Adipocyte (in vitro differentiated cells): ENCODE measurements around the gene HLF.

ENCODE experiments used
- DNase-seq: peaks from one replicate; pipeline ENCODE4 v3.0.0-alpha.2; 2015; ENCODE audit warnings: low read depth
- H3K27me3 ChIP-seq: replicated peaks from 2 replicates; pipeline ENCODE4 v1.7.0; 2013; ENCODE audit warnings: mild to moderate bottlenecking, low read length, moderate library complexity; ENCODE audit not compliant: control insufficient read depth, insufficient read depth
- H3K36me3 ChIP-seq: 2 replicates; pipeline ENCODE4 v1.7.0; 2013; ENCODE audit warnings: low read length, mild to moderate bottlenecking, moderate library complexity; ENCODE audit not compliant: control insufficient read depth, insufficient read depth, severe bottlenecking
- H3K4me1 ChIP-seq: 2 replicates; pipeline ENCODE4 v1.7.0; 2013; ENCODE audit warnings: mild to moderate bottlenecking, low read length, moderate library complexity; ENCODE audit not compliant: control insufficient read depth, insufficient read depth
- H3K4me3 ChIP-seq: 2 replicates; pipeline ENCODE4 v1.7.0; 2013; ENCODE audit warnings: mild to moderate bottlenecking, low read length, moderate library complexity
- H3K9ac ChIP-seq: 2 replicates; pipeline ENCODE4 v1.7.0; 2013; ENCODE audit warnings: mild to moderate bottlenecking, low read length, moderate library complexity
- H3K9me3 ChIP-seq: 2 replicates; pipeline ENCODE4 v1.7.0; 2013; ENCODE audit warnings: mild to moderate bottlenecking, low read length, moderate library complexity; ENCODE audit not compliant: control insufficient read depth

The HLF gene

DNA sequence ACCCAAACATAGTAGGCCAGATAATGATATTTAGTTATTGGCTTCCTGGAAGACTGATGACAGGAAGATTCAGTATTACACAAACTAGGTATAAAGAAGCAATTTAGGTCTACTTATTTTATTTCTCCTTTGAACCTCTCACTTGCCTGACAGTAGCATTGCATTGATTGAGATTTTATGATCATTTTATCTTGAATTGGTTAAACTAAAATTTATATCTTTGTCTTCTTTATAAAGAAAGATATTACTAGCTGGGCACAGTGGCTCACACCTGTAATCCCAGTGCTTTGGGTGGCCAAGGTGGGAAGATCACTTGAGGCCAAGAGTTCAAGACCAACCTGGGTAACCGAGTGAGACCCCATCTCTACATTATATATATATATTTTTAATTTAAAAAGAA, 14.4 kb downstream of the HLF start:
- Histone ChIP-seq H3K4me3 (no peak overlapping the region), H3K9me3 (no peaks in the 10 kb centered on the region), H3K27me3 (no peaks in the 10 kb centered on the region), H3K4me1 (peaks cover 62% of the 10 kb centered on the region), H3K36me3 (no peaks in the 10 kb centered on the region), H3K9ac (no peak overlapping the region)
- DNase-seq: no peak

DNA sequence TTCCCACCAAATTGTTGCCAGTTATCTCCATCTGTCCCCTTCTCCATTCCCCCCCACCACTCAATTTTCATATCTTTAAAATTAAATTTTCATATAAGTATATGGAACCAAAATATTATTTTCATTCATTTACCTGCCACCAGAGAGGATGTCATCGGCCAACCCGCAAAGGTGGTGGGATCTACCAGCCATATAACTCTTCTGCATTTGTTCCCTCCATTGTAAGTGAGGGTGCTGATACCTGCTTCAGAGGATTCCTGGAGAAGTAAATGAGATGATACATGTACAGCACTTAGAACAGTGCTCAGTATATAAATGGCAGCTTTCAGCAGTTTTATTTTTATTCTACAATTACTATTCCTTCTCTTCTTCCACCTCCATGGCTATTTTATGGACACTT, 15.0 kb downstream of the HLF start:
- H3K9ac ChIP-seq: no peak overlapping the region

DNA sequence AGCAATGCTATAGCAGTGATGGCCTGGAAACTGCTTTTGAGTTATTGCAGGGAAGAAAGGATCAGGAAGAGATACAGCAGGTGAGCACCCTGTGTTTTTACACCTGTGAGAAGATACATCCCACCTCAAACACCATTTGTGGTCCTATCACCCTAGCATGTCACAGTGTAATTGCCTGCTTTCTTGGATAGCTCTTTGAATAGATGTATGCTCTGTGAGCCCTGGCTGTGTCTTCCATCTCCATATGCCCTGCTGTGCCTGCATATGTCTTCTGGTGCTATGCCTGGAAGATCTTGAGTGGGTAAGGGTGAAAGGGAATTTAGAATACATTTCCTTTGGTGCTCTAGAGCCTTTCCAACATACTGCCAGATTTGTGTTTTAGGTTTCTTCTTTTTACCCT, 15.5 kb downstream of the HLF start:
- Histone ChIP-seq H3K4me1 (peaks cover 66% of the 10 kb centered on the region), H3K27me3 (no peaks in the 10 kb centered on the region), H3K36me3 (no peaks in the 10 kb centered on the region), H3K9ac (no peak overlapping the region), H3K9me3 (no peaks in the 10 kb centered on the region), H3K4me3 (no peak overlapping the region)
- no peak for DNase-seq

More for the DNA sequence above, 15.0 kb downstream of the HLF start:
- no peaks in the 10 kb centered on the region for H3K9me3 ChIP-seq
- no peak for DNase-seq
- no peaks in the 10 kb centered on the region for H3K36me3 ChIP-seq
- H3K4me3 ChIP-seq: no peak overlapping the region
- H3K4me1 ChIP-seq: peaks cover 62% of the 10 kb centered on the region
- no peaks in the 10 kb centered on the region for H3K27me3 ChIP-seq

DNA sequence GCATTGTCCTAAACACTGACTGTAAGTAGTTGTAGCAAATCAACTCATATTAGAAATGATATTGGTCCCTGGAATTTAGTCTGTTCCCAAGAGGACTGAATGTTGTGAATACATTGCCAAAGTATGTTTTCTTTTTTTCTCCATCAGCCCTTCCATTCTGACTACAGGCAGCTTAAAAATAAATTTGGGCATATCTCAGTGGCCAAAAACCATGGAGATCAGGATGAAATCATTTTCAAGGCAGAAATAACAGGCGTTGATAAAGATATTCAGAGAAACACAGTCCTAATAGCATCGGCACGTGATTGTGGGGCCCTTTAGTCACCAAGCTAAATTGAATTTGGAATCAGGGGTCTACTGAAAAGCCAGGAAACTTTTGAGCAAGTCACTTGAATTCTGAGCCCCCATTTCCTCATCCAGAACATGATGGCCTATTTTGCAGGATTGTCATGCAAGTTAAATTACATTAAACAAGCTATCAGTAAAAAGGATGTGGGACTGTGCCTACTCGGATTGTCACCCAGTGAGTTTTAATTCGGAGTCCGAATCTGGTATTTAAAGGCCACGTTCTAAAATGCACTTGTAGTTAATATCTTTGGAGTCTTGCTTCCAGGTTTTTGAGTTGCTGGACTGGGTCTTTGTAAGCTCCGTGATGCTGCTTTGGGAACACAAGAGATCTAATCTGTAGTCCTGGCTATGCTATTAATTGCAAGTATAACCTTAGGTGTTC, 17.1 kb downstream of the HLF start:
- no peaks in the 10 kb centered on the region for H3K36me3 ChIP-seq
- DNase-seq: no peak
- H3K4me3 ChIP-seq: peak overlapping the region; percentile 2
- peaks cover 73% of the 10 kb centered on the region for H3K4me1 ChIP-seq
- peak overlapping the region; percentile 41 for H3K9ac ChIP-seq
- no peaks in the 10 kb centered on the region for H3K27me3 ChIP-seq
- H3K9me3 ChIP-seq: no peaks in the 10 kb centered on the region

DNA sequence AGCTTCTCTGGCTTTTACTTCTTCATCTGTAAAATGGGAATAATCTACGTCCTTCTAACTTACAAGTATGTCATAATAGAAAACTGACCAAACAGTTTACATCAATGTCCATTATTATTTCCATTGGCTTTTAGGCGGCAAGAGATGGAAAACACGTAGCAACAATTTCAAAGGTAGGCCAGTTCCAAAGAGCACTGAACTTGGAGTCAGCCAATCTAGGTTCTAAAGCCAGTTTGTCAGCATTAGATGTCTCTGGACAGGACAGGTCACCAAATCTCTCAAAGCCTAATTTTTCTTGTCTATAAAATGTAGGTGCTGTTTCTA, 17.6 kb downstream of the HLF start:
- Histone ChIP-seq H3K9ac (no peak overlapping the region), H3K4me1 (peaks cover 73% of the 10 kb centered on the region), H3K4me3 (no peak overlapping the region), H3K36me3 (no peaks in the 10 kb centered on the region), H3K9me3 (no peaks in the 10 kb centered on the region), H3K27me3 (no peaks in the 10 kb centered on the region)
- no peak for DNase-seq

DNA sequence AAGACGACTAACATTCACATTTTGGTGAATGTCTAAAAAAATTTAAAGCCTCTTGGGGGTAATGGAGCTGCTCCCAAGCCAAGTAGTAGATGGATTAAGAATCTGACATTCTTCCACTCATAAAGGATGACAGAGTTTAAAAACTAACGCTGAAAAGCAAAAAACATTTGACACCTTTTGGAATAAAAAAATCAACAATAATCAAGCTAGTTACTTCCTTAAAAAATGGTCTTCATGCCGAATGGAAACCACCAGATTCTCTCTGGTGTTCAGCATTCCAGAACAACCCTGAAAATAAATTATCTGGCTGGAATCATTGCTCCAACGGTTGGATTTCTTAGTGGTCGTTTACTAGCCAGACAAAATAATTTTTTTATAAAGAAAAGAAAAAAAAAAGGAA, 18.0 kb downstream of the HLF start:
- no peaks in the 10 kb centered on the region for H3K27me3 ChIP-seq
- no peaks in the 10 kb centered on the region for H3K36me3 ChIP-seq
- no peaks in the 10 kb centered on the region for H3K9me3 ChIP-seq
- peaks cover 73% of the 10 kb centered on the region for H3K4me1 ChIP-seq
- no peak overlapping the region for H3K9ac ChIP-seq
- DNase-seq: no peak
- H3K4me3 ChIP-seq: no peak overlapping the region

DNA sequence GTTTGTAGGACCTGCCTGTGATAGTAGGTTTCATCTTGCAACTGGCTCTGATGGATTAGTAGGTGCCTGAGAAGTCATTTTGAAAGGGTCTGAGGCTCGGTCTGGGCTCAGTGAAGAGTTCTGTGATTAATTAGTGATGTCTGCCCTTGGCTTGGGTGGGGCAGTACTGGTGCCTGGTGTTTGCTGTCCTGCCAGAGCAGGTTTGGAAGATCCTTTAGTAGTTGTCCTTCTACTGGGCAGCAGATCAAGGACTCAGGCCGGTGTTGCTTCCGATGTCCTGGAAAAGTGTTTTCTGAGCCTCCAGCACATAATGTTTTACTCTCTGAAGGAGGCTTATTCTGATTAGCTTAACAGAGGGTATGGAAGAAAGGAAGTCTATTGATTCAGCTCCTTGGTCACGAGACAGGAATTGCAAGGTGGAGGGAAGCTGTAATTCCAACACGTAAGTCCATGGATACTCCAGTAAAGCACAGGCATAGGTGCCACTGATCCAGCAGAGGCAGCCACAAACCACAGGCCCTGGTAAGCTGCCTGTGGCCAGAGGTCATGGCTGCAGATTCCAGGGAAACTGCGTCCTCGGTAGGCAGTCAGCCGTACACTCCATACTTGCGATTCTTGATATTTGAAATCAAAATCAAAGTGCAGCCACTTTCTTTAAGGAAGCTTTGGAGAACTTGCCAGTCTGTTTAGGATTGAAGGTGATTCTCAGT, 18.7 kb downstream of the HLF start:
- Histone ChIP-seq H3K4me1 (peaks cover 67% of the 10 kb centered on the region), H3K4me3 (no peak overlapping the region), H3K36me3 (no peaks in the 10 kb centered on the region), H3K27me3 (no peaks in the 10 kb centered on the region), H3K9ac (no peak overlapping the region), H3K9me3 (no peaks in the 10 kb centered on the region)
- DNase-seq: no peak

DNA sequence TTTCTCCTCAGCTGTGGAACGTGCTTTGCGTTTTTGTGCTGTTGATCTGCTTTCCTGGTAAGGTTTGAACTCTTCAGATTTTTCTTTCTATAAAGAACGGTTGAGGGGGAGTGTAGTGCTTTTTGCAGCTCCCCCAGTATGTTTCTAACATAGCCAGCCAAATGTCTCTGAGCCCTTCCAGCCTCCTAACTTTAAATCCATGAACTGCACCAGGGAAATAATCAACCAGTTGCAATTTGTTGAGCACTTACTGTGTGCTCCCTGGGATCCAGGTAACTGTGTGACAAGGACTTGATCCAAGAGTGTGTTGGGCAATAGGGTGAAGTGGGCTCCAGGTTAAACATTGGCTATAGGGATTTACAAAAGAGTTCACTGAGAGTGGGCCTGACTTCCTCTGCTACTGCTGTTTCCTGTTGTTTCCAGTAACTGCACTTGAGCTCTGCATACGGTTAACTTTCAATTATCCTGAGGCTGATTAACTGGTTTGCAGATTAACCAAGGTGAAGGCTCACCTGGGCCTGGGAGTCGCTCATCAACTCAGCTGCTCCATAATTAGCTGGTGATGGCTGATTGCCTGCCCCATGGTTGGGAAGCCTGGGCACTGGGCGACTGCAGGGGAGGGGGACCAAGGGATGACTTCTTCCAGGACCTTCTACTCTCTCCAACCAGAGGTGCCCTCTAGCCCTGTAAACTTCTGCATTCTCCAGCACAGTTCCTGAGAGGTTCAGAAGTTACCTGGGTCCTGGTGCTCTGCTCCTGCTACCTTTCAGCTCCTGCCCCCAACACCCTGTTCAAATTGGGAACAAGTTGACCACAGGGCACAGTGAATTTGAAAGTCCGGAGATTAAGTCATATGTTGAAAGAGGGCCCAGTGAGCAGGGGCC, 19.5 kb downstream of the HLF start:
- peaks cover 61% of the 10 kb centered on the region for H3K4me1 ChIP-seq
- H3K9me3 ChIP-seq: no peaks in the 10 kb centered on the region
- no peaks in the 10 kb centered on the region for H3K36me3 ChIP-seq
- H3K9ac ChIP-seq: no peak overlapping the region
- no peak overlapping the region for H3K4me3 ChIP-seq
- no peaks in the 10 kb centered on the region for H3K27me3 ChIP-seq
- DNase-seq: no peak

DNA sequence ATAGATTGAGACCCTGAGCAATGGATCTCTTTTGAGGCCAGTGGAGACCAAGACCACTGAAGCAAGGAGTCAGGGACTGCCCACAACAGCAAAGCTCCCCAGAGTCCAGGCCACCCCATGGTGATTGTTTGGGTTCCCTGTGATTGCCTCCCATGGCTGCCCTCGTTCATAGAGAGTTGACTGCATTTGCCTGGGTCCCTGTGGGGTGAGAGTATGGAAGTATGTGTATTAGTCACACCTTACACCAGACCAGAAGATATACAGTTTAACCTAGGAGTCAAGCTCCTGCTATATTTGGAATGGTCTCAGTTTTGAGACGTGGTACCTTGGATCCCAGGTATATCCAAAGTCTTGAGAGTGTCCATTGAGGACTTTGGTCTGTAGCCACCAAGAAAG, 20.2 kb downstream of the HLF start:
- Histone ChIP-seq H3K9me3 (no peaks in the 10 kb centered on the region), H3K9ac (no peak overlapping the region), H3K36me3 (no peaks in the 10 kb centered on the region), H3K27me3 (no peaks in the 10 kb centered on the region), H3K4me3 (peak overlapping the region; percentile 22), H3K4me1 (peaks cover 61% of the 10 kb centered on the region)
- no peak for DNase-seq

DNA sequence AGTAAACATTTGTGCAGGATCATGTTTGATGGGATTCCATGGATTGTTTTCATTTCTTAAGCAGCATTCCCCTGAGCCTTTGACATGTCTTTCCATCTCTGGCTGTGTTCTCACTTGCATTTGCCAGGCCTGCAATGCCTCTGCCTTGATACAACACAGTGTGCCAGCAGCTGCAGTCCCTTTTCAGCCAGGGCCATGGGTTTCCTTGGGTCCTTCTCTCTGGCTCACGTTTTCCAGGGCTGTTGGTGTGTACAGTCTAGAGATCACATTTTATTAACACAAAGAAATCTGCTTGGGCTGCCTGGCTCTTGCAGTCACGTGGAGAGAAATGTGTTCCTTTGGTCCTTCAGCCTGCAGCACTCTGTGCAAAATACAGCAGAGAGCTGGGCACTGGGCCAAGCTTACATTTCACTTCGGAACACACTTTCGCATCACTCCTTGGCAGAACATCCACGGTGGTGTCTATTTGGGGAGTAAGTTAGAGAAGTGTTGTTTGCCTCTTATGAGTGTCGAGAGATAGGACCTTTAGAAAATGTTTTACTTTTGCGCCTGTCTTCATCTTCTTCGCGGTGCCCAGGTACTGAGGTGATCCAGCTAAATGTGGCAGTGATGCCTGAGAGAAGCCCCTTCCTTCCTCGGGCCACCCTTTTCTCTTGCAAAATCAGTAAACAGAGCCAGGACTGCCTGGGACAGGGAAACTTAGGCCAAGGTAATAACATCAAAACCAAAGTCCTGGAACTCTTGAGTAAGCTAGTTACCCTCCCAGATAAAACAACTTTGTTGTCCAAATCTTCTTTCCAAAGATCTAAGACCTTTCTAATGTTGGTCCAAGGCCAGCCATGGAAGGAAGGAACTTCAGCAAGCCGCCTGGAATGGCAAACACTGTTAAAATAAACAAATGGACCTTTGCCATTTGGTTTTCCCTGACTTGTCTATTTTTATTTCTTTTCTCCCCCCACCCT, 20.9 kb downstream of the HLF start:
- DNase-seq: peak; percentile 56
- H3K4me1 ChIP-seq: peaks cover 61% of the 10 kb centered on the region

More for the DNA sequence above, 20.9 kb downstream of the HLF start:
- Histone ChIP-seq H3K27me3 (no peaks in the 10 kb centered on the region), H3K9me3 (no peaks in the 10 kb centered on the region), H3K9ac (peak overlapping the region; percentile 54), H3K36me3 (no peaks in the 10 kb centered on the region), H3K4me3 (peak overlapping the region; percentile 52)
